ENCODE results near the gene USP15.

- TF ChIP-seq CTCF (IDR thresholded peaks at IDR 0.05; ENCODE audit: low read length) (no peak), EZH2phosphoT487 (IDR thresholded peaks at IDR 0.05; ENCODE audit: low read length) (no peak)
Observed at GRCh38 chr12:62292761-62293344, 32.6 kb downstream of the USP15 start.

Measured in MM.1S (cell line).